GM13977 (cell line): ENCODE results near the gene TMEM135.
"Not testable (repeated sequence)": the region's sequence is repeated elsewhere in the genome, so short reads cannot be mapped to it uniquely, and the experiment has no call there.

ENCODE experiments used
- DNase-seq: peaks from one replicate; pipeline ENCODE4 v3.0.0; 2012; ENCODE audit warnings: low spot score
- CTCF ChIP-seq: IDR thresholded peaks from 2 replicates; pipeline ENCODE4 v1.5.1; 2012; ENCODE audit warnings: mild to moderate bottlenecking, control low read depth; ENCODE audit not compliant: insufficient read depth; ENCODE audit errors: extremely low read depth, missing control alignments
- in situ Hi-C: fragments of 300-500 bp; cut with MboI; formaldehyde crosslinking; loops from one replicate; pipeline ENCODE4 v1.12.0; 2022; ENCODE audit warnings: low sequenced_read_pairs, low pct_unique_long_range_greater_than_20kb, mixed read lengths, inconsistent platforms; ENCODE audit not compliant: unreplicated experiment

TMEM135 gene

GRCh38 chr11:86996953-86997570 lies 40.7 kb upstream of the TMEM135 start:
- DNase-seq = no peak
- in situ Hi-C loops = no loop called here
- TF ChIP-seq CTCF = no peak

GRCh38 chr11:86999388-86999787 lies 38.3 kb upstream of the TMEM135 start:
- in situ Hi-C loops = no loop called here

GRCh38 chr11:86999859-87000753 lies 37.6 kb upstream of the TMEM135 start:
- no peak for DNase-seq
- in situ Hi-C loops = no loop called here
- no peak for TF ChIP-seq CTCF

More at GRCh38 chr11:86999388-86999787, 38.3 kb upstream of the TMEM135 start:
- no peak for DNase-seq
- TF ChIP-seq CTCF = no peak

GRCh38 chr11:87002918-87003317 lies 34.8 kb upstream of the TMEM135 start:
- DNase-seq = no peak
- no peak for TF ChIP-seq CTCF
- in situ Hi-C loops = no loop called here

- in situ Hi-C loops, DNase-seq: not testable (repeated sequence)
Observed at GRCh38 chr11:87004281-87004680, 33.5 kb upstream of the TMEM135 start.

GRCh38 chr11:87005569-87005921 lies 32.2 kb upstream of the TMEM135 start:
- TF ChIP-seq CTCF = no peak
- no peak for DNase-seq
- in situ Hi-C loops = no loop called here

GRCh38 chr11:87006035-87006434 lies 31.7 kb upstream of the TMEM135 start:
- TF ChIP-seq CTCF = no peak
- in situ Hi-C loops = no loop called here
- no peak for DNase-seq
